SU-DHL-6 (cell line): ENCODE measurements around the gene SOCS2.

Experiments used
- H2AFZ ChIP-seq: fragments of 200-600 bp; sonication (generic); 2 replicates; pipeline ENCODE4 v1.6.1; 2014; ENCODE audit warnings: low read depth, mild to moderate bottlenecking, moderate library complexity, mixed read lengths, antibody characterized with exemption, low read length; ENCODE audit not compliant: severe bottlenecking
- H3F3A ChIP-seq: fragments of 200-600 bp; shearing (Covaris generic); 2 replicates; pipeline ENCODE4 v1.6.0; 2016; ENCODE audit warnings: antibody characterized with exemption, mild to moderate bottlenecking; ENCODE audit not compliant: insufficient read depth
- H3K27ac ChIP-seq: fragments of 200-600 bp; sonication (generic); 2 replicates; pipeline ENCODE4 v1.5.1; 2016; ENCODE audit warnings: low read depth, mild to moderate bottlenecking, low read length, moderate library complexity, mixed read lengths
- H3K27me3 ChIP-seq: fragments of 200-600 bp; sonication (generic), shearing (Covaris generic); 2 replicates; pipeline ENCODE4 v1.6.0; 2014; ENCODE audit warnings: mild to moderate bottlenecking, low read length
- H3K36me3 ChIP-seq: fragments of 200-600 bp; sonication (generic); 2 replicates; pipeline ENCODE4 v1.6.1; 2014; ENCODE audit warnings: mild to moderate bottlenecking, low read length, mixed read lengths
- H3K4me2 ChIP-seq: fragments of 300-600, 200-600 bp; shearing (Covaris generic), sonication (generic); 2 replicates; pipeline ENCODE4 v1.6.0; 2014; ENCODE audit warnings: low read length, low read depth, mild to moderate bottlenecking; ENCODE audit not compliant: poor library complexity, severe bottlenecking
- H3K4me3 ChIP-seq: fragments of 200-600 bp; sonication (generic); 2 replicates; pipeline ENCODE4 v1.5.1; 2014; ENCODE audit warnings: antibody characterized with exemption, low read length, mild to moderate bottlenecking, mixed read lengths; ENCODE audit not compliant: insufficient read depth, poor library complexity, severe bottlenecking
- H3K79me2 ChIP-seq: fragments of 200-600 bp; sonication (generic); 2 replicates; pipeline ENCODE4 v1.6.1; 2014; ENCODE audit warnings: mild to moderate bottlenecking, low read length, moderate library complexity; ENCODE audit not compliant: insufficient read depth
- H3K9ac ChIP-seq: fragments of 200-600 bp; sonication (generic); 2 replicates; pipeline ENCODE4 v1.7.0; 2014; ENCODE audit warnings: mild to moderate bottlenecking, low read length
- H3K9me2 ChIP-seq: fragments of 200-600 bp; sonication (generic); replicated peaks from 2 replicates; pipeline ENCODE4 v1.6.1; 2014; ENCODE audit warnings: low read length; ENCODE audit not compliant: insufficient read depth
- H3K9me3 ChIP-seq: fragments of 200-600 bp; sonication (generic); 2 replicates; pipeline ENCODE4 v1.6.1; 2014; ENCODE audit warnings: low read length, mixed read lengths; ENCODE audit not compliant: insufficient read depth
- H4K20me1 ChIP-seq: fragments of 200-600 bp; sonication (generic); 2 replicates; pipeline ENCODE4 v1.6.1; 2014; ENCODE audit warnings: low read depth, mild to moderate bottlenecking, antibody characterized with exemption, low read length, moderate library complexity, mixed read lengths
- EZH2phosphoT487 ChIP-seq: fragments of 200-600 bp; sonication (generic), shearing (Covaris generic); conservative IDR thresholded peaks from 2 replicates; pipeline ENCODE4 v1.6.1; 2018; ENCODE audit warnings: mild to moderate bottlenecking, antibody characterized with exemption, low read length, moderate library complexity, mixed read lengths
- TF ChIP-seq, protein P1 (sequence below): fragments of 200-600 bp; sonication (generic); IDR thresholded peaks from one replicate; pipeline ENCODE4 v1.5.1; 2017; ENCODE audit warnings: antibody characterized with exemption, mild to moderate bottlenecking, low read length, moderate library complexity; ENCODE audit not compliant: insufficient read depth, poor library complexity, severe bottlenecking

Gene SOCS2

GRCh38 chr12:93593843-93594242 lies 21.4 kb downstream of the SOCS2 start:
- H3K79me2 ChIP-seq, result no peaks in the 10 kb centered on the region
- no peaks in the 10 kb centered on the region for H3K9me3 ChIP-seq
- H3K27ac ChIP-seq, result no peak overlapping the region
- no peaks in the 10 kb centered on the region; the same call in 1 of the 2 replicates for H4K20me1 ChIP-seq
- no peaks in the 10 kb centered on the region for H3K27me3 ChIP-seq
- no peak overlapping the region for H2AFZ ChIP-seq
- no peaks in the 10 kb centered on the region for H3K36me3 ChIP-seq
- no peak overlapping the region for H3K4me2 ChIP-seq
- no peak for TF ChIP-seq EZH2phosphoT487
- TF ChIP-seq, protein P1, sequence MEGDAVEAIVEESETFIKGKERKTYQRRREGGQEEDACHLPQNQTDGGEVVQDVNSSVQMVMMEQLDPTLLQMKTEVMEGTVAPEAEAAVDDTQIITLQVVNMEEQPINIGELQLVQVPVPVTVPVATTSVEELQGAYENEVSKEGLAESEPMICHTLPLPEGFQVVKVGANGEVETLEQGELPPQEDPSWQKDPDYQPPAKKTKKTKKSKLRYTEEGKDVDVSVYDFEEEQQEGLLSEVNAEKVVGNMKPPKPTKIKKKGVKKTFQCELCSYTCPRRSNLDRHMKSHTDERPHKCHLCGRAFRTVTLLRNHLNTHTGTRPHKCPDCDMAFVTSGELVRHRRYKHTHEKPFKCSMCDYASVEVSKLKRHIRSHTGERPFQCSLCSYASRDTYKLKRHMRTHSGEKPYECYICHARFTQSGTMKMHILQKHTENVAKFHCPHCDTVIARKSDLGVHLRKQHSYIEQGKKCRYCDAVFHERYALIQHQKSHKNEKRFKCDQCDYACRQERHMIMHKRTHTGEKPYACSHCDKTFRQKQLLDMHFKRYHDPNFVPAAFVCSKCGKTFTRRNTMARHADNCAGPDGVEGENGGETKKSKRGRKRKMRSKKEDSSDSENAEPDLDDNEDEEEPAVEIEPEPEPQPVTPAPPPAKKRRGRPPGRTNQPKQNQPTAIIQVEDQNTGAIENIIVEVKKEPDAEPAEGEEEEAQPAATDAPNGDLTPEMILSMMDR, result no peak
- H3F3A ChIP-seq, result no peaks in the 10 kb centered on the region
- no peak overlapping the region for H3K9ac ChIP-seq
- H3K9me2 ChIP-seq, result no peaks in the 10 kb centered on the region
- H3K4me3 ChIP-seq, result no peak overlapping the region

GRCh38 chr12:93594766-93595311 lies 22.4 kb downstream of the SOCS2 start:
- no peaks in the 10 kb centered on the region for H3F3A ChIP-seq
- H3K27ac ChIP-seq, result no peak overlapping the region
- H3K9me3 ChIP-seq, result no peaks in the 10 kb centered on the region
- no peak overlapping the region for H3K9ac ChIP-seq
- no peak overlapping the region for H2AFZ ChIP-seq
- no peaks in the 10 kb centered on the region for H3K9me2 ChIP-seq
- no peaks in the 10 kb centered on the region; the same call in 1 of the 2 replicates for H4K20me1 ChIP-seq
- no peak overlapping the region for H3K4me2 ChIP-seq
- H3K4me3 ChIP-seq, result no peak overlapping the region
- TF ChIP-seq EZH2phosphoT487, result no peak
- TF ChIP-seq, protein P1, result no peak
- no peaks in the 10 kb centered on the region for H3K27me3 ChIP-seq
- H3K79me2 ChIP-seq, result no peaks in the 10 kb centered on the region
- H3K36me3 ChIP-seq, result no peaks in the 10 kb centered on the region

DNA sequence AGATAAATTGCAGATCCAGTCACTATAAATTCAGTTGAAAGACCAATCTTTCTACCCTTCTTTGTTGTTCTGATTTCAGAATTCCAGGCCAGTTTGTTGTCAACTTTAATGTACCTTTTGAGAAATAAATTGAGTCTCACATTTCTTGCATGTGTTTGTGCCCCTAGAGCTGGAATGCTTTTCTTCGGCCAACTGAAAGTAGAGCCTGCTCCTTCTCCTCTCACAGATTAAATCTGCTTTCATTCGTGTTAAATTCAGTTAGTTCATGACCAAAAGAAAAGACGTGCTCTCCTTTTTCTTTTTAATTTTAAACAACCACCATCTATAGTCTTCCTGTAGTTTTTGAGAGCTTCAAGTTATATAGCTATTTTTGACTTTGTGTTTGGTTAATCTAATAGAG lies 22.9 kb downstream of the SOCS2 start:
- Histone ChIP-seq H3K9ac (no peak overlapping the region), H3K27me3 (no peaks in the 10 kb centered on the region)

More for the DNA sequence above, 22.9 kb downstream of the SOCS2 start:
- no peaks in the 10 kb centered on the region; the same call in 1 of the 2 replicates for H4K20me1 ChIP-seq
- H3K27ac ChIP-seq, result no peak overlapping the region
- no peaks in the 10 kb centered on the region for H3K79me2 ChIP-seq
- no peaks in the 10 kb centered on the region for H3K9me2 ChIP-seq
- no peak overlapping the region for H3K4me3 ChIP-seq
- no peak overlapping the region for H3K4me2 ChIP-seq
- no peaks in the 10 kb centered on the region for H3F3A ChIP-seq
- TF ChIP-seq EZH2phosphoT487, result no peak
- TF ChIP-seq, protein P1, result no peak
- H2AFZ ChIP-seq, result no peak overlapping the region
- H3K36me3 ChIP-seq, result no peaks in the 10 kb centered on the region
- no peaks in the 10 kb centered on the region for H3K9me3 ChIP-seq
